ENCODE measurements around the gene RPUSD3.

Gene RPUSD3

GRCh38 chr3:9817436-9817835 is 26.4 kb downstream of the RPUSD3 start:
- TF ChIP-seq, protein P1, sequence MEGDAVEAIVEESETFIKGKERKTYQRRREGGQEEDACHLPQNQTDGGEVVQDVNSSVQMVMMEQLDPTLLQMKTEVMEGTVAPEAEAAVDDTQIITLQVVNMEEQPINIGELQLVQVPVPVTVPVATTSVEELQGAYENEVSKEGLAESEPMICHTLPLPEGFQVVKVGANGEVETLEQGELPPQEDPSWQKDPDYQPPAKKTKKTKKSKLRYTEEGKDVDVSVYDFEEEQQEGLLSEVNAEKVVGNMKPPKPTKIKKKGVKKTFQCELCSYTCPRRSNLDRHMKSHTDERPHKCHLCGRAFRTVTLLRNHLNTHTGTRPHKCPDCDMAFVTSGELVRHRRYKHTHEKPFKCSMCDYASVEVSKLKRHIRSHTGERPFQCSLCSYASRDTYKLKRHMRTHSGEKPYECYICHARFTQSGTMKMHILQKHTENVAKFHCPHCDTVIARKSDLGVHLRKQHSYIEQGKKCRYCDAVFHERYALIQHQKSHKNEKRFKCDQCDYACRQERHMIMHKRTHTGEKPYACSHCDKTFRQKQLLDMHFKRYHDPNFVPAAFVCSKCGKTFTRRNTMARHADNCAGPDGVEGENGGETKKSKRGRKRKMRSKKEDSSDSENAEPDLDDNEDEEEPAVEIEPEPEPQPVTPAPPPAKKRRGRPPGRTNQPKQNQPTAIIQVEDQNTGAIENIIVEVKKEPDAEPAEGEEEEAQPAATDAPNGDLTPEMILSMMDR (IDR thresholded peaks at IDR 0.05): no peak
- DNase-seq (ENCODE audit: low spot score): no peak
- no peak overlapping the region for H3K27ac ChIP-seq
- H3K4me3 ChIP-seq: no peak overlapping the region

DNA sequence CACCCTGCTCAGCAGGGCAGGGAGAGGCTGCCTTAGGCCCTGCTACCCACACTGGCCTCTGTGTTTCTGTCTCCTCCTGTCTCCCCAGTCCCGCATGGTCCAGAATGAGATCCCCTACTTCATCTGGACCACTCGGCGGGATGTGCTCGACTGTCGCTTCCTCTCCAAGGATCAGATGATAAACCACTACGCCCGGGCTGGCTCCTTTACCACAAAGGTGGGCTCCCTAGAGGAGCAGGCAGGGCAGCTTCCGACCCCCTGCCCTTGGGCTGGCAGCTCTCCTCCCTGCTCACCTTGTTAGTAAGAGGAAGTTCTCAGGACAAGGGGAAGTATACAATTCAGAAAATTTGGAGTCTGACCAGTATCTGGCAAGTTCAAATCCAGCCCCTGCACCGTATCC is 27.8 kb downstream of the RPUSD3 start:
- Histone ChIP-seq H3K4me3 (no peak overlapping the region), H3K27ac (no peak overlapping the region)
- TF ChIP-seq, protein P1 (IDR thresholded peaks at IDR 0.05): no peak
- DNase-seq (ENCODE audit: low spot score): no peak

GRCh38 chr3:9812870-9813483 is 30.8 kb downstream of the RPUSD3 start:
- Histone ChIP-seq H3K27ac (no peak overlapping the region), H3K4me3 (no peak overlapping the region)
- DNase-seq (ENCODE audit: low spot score): no peak
- TF ChIP-seq, protein P1 (IDR thresholded peaks at IDR 0.05): no peak

GRCh38 chr3:9810846-9811245 is 33.0 kb downstream of the RPUSD3 start:
- Histone ChIP-seq H3K27ac (peak overlapping the region; percentile 93 to 98), H3K4me3 (peak overlapping the region; percentile 87)
- TF ChIP-seq, protein P1 (IDR thresholded peaks at IDR 0.05): no peak
- no peak for DNase-seq (ENCODE audit: low spot score)

DNA sequence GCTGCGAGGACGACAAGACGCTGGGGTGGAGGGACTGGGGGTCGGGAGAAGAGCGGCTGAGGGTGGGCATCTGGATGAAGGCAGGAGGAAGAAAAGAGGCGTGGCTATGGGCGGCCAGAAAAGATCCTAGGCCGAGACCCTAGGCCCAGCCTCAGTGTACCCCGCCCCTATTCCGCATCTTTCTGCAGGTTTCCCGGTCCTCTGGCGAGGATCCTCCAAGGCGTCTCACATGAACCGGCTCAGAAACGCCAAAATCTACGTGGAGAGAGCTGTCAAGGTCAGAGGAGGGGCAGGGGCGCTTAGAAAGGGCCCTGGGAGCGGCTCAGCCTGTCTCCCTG is 33.4 kb downstream of the RPUSD3 start:
- peak overlapping the region; percentile 87 for H3K4me3 ChIP-seq
- TF ChIP-seq, protein P1 (IDR thresholded peaks at IDR 0.05): no peak
- no peak for DNase-seq (ENCODE audit: low spot score)
- H3K27ac ChIP-seq: peak overlapping the region; percentile 93 to 98

DNA sequence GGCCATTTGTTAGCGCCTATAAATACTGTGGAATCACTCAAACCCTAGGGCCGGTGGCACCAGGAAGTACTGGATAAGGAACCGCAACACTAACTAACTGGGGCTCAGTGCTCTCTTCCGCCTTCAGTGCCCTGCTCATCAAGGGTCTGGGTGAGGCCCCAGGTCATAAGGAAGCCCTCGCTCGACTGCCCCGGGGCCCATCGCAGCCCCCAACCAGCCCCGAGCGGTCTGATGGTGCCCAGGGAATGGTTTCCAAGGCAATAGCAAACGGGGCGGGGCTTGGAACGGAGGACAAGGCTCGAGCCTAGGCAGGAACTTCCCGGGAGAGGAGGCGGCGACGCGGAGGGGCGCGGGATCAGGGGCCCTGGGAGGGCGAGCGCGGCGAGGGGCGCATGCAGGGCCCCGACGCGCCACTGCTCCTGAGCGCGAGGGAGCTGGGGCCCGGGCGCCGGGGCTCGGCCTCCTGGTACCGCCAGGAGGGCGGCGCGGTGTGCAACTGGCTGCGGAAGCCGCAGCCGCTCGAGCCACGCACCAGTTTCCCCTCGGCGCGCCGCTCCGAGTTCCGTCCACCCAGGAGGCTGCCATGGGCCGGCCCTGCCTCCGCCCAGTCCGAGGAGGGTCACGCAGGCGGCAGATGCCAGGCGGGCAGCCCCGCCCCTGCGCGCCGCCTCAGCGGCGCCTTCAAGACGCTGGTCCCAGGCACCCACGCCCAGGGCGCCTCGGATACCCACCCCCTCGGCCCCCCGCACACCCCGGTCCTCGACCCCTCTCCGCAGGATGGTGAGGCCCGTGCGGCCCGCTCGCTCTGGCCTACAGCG is 34.0 kb downstream of the RPUSD3 start, which contains the start of gene TTLL3:
Gene TTLL3 (plus strand): TSS at position 648 of the 818 bp plus-strand sequence. CDS start 400 bp downstream, outside the sequence.
- peak; percentile 88 for DNase-seq (ENCODE audit: low spot score)
- TF ChIP-seq, protein P1 (IDR thresholded peaks at IDR 0.05): no peak
- peak within 1 kb of the TSS; percentile 93 to 98 for H3K27ac ChIP-seq
- peak within 1 kb of the TSS; percentile 87 for H3K4me3 ChIP-seq

- H3K4me3 ChIP-seq: peak overlapping the region; percentile 87
- DNase-seq (ENCODE audit: low spot score): no peak
- TF ChIP-seq, protein P1 (IDR thresholded peaks at IDR 0.05): no peak
- peak overlapping the region; percentile 93 to 98 for H3K27ac ChIP-seq
Observed at GRCh38 chr3:9809239-9809614, 34.6 kb downstream of the RPUSD3 start.

All from coronary artery (tissue), 2 donors.